HG02852 (cell line): ENCODE measurements around the gene MCF2L.
A peak's percentile ranks its signal among the peaks of the same experiment; 100 is the strongest.
"Not testable (repeated sequence)": the region's sequence is repeated elsewhere in the genome, so short reads cannot be mapped to it uniquely, and the experiment has no call there.

Experiments used
- ATAC-seq: cut with Tn5 transposase; IDR thresholded peaks from one replicate; pipeline ENCODE4 v1.9.1; 2021; ENCODE audit warnings: mild to moderate bottlenecking, moderate library complexity; ENCODE audit not compliant: unreplicated experiment

The MCF2L gene

GRCh38 chr13:112968910-112969691 is at the start of gene MCF2L:
Gene MCF2L, plus strand, starts transcription at chr13:112969214. Its CDS starts 166 bp downstream, at chr13:112969380.
- ATAC-seq, result no peak

DNA sequence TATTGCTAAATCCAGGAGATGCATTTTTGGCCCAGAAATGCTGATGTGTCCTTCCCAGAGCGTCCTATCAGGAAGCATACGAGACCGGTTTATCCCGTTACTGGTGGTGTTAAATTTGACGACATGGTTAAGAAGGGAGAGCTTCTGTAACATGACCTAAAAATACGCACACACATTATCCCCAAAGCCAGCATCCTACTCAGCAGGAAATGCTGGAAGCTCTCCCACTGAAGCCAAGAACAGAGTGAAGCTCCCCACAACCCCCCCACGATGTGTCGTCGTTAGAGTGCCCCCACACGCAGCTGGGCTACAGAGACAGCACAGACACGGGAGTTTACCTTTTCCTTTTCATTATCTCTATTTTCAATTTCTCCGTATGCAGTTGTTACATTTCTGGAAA is 45.1 kb upstream of the MCF2L start:
- ATAC-seq, result no peak

DNA sequence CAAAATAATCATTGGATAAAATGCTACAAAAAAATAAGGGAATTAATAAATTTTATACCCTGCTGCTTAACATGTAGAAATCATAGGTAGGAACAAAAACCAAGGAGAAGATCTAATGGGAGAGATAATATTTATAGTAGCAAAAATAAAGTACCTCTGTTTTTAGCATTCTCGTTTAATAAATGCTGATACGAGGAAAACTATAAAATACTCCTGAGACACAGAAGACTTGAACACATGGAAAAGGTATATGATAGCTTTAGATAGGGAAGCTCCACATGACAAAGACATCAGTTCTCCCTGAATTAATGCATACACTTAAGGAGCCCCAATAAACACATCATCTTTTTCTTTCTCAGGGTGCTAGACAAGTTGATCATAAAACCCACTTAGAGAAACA is 44.6 kb upstream of the MCF2L start:
- no peak for ATAC-seq

DNA sequence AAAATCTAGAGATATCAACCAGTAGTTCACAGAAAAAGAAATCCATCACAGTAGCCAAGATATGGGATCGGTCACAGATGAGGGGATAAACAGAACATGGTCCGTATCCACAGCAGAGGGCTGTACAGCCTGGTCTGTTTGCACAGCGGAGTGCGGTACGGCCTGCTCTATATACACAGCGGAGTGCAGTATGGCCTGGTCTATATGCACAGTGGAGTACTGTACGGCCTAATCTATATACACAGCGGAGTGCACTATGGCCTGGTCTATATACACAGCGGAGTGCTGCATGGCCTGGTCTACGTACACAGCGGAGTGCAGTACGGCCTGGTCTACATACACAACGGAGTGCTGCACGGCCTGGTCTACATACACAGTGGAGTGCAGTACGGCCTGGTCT is 43.0 kb upstream of the MCF2L start:
- no peak for ATAC-seq

GRCh38 chr13:112926993-112927392 is 42.0 kb upstream of the MCF2L start:
- ATAC-seq, result no peak

DNA sequence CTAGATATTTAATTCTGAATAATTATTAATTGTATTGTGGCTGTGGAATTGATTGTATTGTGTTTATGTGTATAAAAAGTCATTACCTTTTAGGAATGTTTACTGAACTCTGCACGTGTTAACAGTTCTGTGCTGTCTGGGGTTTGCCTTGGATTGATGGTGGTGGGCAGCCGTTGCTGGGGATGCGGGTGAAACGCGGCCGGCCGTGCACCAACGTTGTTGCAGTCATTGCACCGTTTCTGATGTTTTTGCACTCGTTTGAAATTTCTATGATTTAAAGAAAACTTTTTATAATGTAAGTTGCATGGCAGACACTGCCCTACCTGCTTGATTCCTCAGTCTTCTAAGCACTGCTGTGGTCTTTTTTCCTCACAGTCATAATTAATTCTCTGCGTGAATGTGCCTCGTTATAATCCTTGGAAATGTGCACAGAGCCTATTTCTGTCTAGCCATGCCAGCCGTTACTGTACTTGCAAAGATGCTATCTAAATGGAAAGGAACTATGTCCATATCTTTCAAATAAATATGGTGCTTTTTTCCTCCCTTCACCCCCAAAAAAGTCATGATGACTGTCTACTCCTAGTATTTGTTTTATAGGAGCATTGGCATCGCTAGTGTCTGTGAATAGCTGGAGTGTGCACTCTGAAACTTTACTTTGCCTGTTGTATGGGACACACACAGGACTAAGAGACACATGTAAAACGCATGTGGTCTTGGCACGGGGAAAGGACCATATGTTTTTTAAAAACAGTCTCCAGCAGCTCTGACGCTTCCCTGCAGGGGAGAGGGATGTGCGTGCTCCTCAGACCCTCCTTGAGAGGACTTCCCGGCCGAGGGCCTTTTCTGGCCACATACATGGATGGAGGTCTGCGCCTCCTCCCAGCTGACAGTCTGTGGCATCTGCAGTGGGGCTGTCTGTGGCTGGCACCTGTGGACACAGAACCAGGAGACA is 40.7 kb upstream of the MCF2L start:
- ATAC-seq, result no peak

DNA sequence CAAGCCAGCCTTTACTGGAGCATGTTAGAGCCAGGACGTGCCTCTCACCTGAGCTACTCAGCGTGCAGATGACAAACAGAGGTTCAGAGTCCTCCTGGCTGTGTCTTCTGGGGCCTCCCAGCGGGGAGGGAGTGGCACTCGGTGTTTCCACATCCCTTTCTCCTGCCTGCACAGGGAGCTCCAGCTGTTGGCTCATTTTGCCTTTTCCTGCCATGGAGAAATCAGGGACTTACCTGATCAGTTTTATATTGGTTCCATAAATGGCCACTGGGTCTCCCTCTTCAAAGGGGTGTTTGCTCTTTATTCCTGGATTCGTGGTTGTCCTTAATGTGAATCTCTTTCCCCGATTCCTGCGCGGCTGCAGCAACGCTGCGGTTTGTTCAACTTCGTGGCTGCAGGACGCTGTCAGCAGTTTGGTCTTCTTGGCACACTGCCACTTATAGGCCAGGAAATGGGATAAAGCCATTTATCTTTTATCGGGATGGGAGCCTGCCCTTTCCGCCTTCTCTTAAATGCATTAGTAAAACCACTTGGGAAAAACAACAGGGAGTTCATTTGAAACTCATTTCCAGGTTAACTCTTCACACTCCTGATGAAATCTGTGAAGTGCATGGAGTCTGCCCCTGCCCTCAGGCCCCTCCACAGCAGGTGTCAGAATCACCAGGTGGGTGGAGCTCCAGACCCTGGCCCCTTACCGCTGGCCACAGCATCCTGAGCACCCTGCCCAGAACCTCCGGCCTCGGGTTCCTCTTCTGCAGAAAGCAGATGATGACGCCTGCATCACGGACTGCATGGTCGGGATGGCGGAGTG is 39.8 kb upstream of the MCF2L start:
- no peak for ATAC-seq

- ATAC-seq, result no peak
Measured at GRCh38 chr13:112929783-112930055, 39.3 kb upstream of the MCF2L start.

GRCh38 chr13:112930192-112930591 is 38.8 kb upstream of the MCF2L start:
- no peak for ATAC-seq

GRCh38 chr13:112931028-112931934 is 37.7 kb upstream of the MCF2L start:
- no peak for ATAC-seq

DNA sequence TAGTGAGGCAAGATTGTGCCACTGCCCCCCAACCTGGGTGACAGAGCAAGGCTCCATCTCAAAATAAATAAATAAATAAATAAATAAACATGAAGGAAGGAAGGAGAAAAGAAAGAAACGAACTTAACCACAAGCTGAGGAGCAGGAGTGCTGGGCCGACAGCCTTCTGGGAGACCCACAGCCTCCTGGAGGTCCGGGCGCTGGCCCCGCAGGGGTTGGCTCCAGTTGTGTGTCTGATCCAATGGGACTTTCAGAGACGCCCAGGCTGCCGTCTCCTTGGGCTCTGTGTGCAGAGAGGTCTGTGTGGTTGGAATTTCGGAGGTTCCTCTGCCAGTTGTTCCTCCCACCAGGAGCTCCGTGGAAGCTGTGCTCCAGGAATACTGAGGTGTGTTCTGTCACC is 36.0 kb upstream of the MCF2L start:
- no peak for ATAC-seq

GRCh38 chr13:112933649-112934048 is 35.4 kb upstream of the MCF2L start:
- ATAC-seq, result no peak

DNA sequence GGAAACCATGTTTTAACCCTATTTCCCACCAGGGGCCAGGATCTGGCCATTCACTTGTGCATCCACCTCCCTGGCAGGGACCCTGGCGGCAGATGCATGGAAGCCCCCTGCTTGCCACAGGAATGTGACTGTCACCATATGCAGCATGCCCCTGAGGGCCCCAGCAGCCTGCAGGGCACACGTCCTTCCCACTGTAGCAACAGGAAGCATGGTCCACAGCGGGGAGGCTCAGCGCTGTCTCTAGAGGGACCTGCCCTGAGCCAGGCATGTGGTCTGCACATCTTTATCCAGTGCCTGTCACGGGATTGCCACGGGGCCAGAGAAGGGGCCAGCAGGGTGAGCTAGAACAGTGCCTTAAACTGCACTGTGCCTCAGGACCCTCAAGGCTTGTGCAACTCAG is 34.9 kb upstream of the MCF2L start:
- ATAC-seq, result no peak

DNA sequence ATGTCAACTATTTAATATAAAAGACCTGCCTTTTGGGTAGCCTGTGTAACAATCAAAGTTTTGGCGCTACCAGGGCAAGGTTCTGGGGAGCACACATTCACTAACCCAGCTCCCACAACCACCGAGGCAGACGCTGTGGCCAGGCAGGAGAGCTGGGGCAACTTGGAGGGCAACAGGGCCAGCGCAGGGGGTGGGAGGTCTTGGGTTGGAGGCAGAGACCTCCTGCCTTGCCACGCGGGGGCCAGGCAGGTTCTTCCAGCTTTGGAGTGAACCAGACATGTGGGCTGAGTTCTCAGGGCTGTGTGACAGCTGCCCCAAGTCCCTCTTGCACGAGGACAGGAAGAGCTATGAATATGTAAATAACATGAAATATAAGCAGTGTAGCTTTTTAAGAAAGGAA is 30.3 kb upstream of the MCF2L start:
- ATAC-seq, result no peak

DNA sequence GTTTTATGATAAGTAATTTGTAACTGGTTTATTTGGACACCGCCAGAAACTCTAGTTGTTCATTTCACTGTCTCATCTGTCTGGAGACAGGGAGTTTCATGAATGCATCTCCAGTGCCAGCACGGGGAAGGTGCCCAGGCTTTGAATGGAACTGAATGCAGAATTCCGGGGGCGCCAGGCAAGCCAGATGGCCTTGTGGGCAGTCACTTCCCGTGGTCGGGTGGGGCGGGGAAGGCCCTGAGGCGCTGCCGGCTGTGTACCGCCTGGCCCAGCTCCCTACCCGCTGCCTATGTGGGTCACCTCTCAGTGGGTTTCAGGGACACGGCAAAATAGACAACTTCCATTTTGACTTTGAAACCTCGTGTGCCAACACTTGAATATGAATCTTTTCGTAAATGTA is 28.8 kb upstream of the MCF2L start:
- no peak for ATAC-seq

- no peak for ATAC-seq
Measured at GRCh38 chr13:112941349-112941748, 27.7 kb upstream of the MCF2L start.

- ATAC-seq, result not testable (repeated sequence)
Measured at GRCh38 chr13:112941765-112942164, 27.2 kb upstream of the MCF2L start.

DNA sequence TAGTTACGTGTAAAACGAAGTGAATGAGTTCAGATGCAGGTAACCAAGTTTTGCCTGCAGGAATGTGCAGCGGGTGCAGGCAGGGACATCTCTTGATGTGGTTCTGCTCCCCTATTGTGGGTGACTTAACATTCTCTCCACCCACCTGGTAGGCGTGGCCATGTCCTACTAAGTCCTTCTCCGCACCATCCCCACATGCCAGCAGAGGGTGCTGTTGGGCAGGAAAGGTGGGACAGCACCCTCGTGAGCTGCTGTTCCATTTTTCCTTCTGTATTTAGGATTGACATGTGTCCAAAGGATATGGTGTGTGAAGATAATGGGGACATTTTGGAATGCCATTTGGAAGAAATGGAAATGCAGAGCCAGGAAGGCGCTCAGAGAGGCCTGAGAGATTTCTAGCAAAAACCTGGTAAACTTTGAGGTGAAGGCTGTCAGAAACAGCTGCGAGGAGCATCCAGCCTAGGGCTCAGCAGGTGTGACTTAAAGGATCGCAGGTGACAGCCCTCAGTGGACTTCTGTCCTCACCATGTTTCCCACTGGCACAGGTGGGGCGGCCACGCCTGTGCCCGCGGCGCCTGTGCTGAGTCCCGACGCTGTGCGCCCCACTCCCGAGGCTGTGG is 26.2 kb upstream of the MCF2L start:
- ATAC-seq, result peak; percentile 99

GRCh38 chr13:112943309-112944125 is 25.5 kb upstream of the MCF2L start:
- peak; percentile 35 for ATAC-seq
